SK-N-SH treated with all-trans-retinoic acid at 6 μM for 48 hours (cell line): ENCODE measurements around the gene STK38L.

Source experiments
- ATAC-seq: fragments of 200-7000 bp; cut with Tn5 transposase; 3 replicates; pipeline ENCODE4 v1.9.1; 2020; ENCODE audit warnings: mild to moderate bottlenecking, moderate library complexity
- BACH2 ChIP-seq: fragments of 250-450 bp; sonication (Bioruptor Pico); IDR thresholded peaks from 2 replicates; pipeline ENCODE4 v1.9.0; 2021; ENCODE audit warnings: mild to moderate bottlenecking, borderline replicate concordance
- CSDC2 ChIP-seq: fragments of 250-450 bp; sonication (Bioruptor Pico); IDR thresholded peaks from 2 replicates; pipeline ENCODE4 v1.5.0; 2020; ENCODE audit warnings: mild to moderate bottlenecking, moderate library complexity
- ESRRG ChIP-seq: fragments of 250-450 bp; sonication (Bioruptor Pico); IDR thresholded peaks from 2 replicates; pipeline ENCODE4 v1.6.1; 2021; ENCODE audit warnings: mild to moderate bottlenecking
- ISL1 ChIP-seq: fragments of 250-450 bp; sonication (Bioruptor Pico); IDR thresholded peaks from 2 replicates; pipeline ENCODE4 v2.1.2; 2022; ENCODE audit warnings: mild to moderate bottlenecking, moderate library complexity
- OSR1 ChIP-seq: fragments of 250-450 bp; sonication (Bioruptor Pico); IDR thresholded peaks from 2 replicates; pipeline ENCODE4 v1.8.0; 2022; ENCODE audit warnings: moderate library complexity, mild to moderate bottlenecking, inconsistent platforms
- PPARA ChIP-seq: fragments of 250-450 bp; sonication (Bioruptor Pico); IDR thresholded peaks from 2 replicates; pipeline ENCODE4 v1.5.0; 2020; ENCODE audit warnings: mild to moderate bottlenecking, borderline replicate concordance
- SNAI2 ChIP-seq: fragments of 250-450 bp; sonication (Bioruptor Pico); IDR thresholded peaks from 2 replicates; pipeline ENCODE4 v1.5.0; 2020; ENCODE audit warnings: mild to moderate bottlenecking, moderate library complexity
- TCF4 ChIP-seq: fragments of 250-450 bp; sonication (Bioruptor Pico); IDR thresholded peaks from 2 replicates; pipeline ENCODE4 v1.8.0; 2021; ENCODE audit warnings: mild to moderate bottlenecking, moderate library complexity, borderline replicate concordance
- TOX ChIP-seq: fragments of 250-450 bp; sonication (Bioruptor Pico); IDR thresholded peaks from 2 replicates; pipeline ENCODE4 v1.8.0; 2021; ENCODE audit warnings: mild to moderate bottlenecking, moderate library complexity, borderline replicate concordance
- ZC3H10 ChIP-seq: fragments of 250-450 bp; sonication (Bioruptor Pico); IDR thresholded peaks from 2 replicates; pipeline ENCODE4 v1.5.1; 2021; ENCODE audit warnings: mild to moderate bottlenecking, moderate library complexity
- ZFP3 ChIP-seq: fragments of 250-450 bp; sonication (Bioruptor Pico); IDR thresholded peaks from 2 replicates; pipeline ENCODE4 v1.5.0; 2020; ENCODE audit warnings: mild to moderate bottlenecking, moderate library complexity
- ZFP30 ChIP-seq: fragments of 450-650 bp; formaldehyde crosslinking; IDR thresholded peaks from 2 replicates; pipeline ENCODE4 v1.5.0; 2022; ENCODE audit warnings: mild to moderate bottlenecking, moderate library complexity
- ZNF70 ChIP-seq: fragments of 450-650 bp; formaldehyde crosslinking; IDR thresholded peaks from 2 replicates; pipeline ENCODE4 v1.5.0; 2020; ENCODE audit warnings: mild to moderate bottlenecking, moderate library complexity
- ZNF8 ChIP-seq: fragments of 450-650 bp; formaldehyde crosslinking; IDR thresholded peaks from 2 replicates; pipeline ENCODE4 v1.5.0; 2020; ENCODE audit warnings: mild to moderate bottlenecking, moderate library complexity
- TF ChIP-seq, protein P1 (sequence below): fragments of 250-450 bp; sonication (Bioruptor Pico); IDR thresholded peaks from 2 replicates; pipeline ENCODE4 v1.5.0; 2020; ENCODE audit warnings: mild to moderate bottlenecking, moderate library complexity
- TF ChIP-seq, protein P2 (sequence below): fragments of 250-450 bp; sonication (Bioruptor Pico); IDR thresholded peaks from 2 replicates; pipeline ENCODE4 v1.8.0; 2021; ENCODE audit warnings: low read depth, mild to moderate bottlenecking, moderate library complexity, borderline replicate concordance
- TF ChIP-seq, protein P3 (sequence below): fragments of 250-450 bp; sonication (Bioruptor Pico); IDR thresholded peaks from 2 replicates; pipeline ENCODE4 v1.5.1; 2020; ENCODE audit warnings: low read depth, mild to moderate bottlenecking, moderate library complexity

STK38L gene

DNA sequence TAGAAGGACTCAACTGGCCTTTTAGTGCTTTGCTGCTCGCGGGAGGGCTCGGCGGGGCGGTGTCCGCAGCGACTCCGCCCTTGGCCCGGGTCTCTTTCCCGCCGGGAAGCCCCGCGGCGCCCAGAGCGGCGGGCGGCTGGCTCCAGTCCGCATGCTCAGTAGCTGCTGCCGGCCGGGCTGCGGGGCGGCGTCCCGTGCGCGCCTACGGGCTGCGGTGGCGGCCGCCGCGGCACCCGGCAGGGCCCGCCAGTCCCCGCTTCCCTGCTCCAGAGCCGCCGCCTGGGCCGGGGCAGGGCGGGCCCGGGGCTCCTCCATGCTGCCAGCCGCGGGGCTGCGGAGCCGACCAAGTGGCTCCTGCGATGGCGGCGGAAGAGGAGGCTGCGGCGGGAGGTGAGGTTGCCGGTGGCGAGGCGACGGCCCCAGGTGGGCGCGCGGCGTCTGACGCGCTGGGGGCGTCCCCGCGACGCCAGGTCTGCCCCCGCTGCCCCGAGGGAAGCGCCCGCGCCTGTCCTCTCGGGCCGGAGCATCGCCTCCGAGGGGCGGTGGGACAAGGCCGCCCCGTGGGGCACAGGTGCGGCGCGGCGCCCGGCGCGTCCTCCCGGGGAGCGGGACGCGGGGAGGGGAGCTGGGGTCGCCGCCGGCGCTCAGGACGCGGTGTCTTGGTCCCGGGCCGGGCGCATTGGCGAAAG lies 88.8 kb downstream of the STK38L start, which contains the start of gene BMAL2:
Gene BMAL2, plus strand, starts transcription at position 123 of the 689 bp plus-strand sequence. Its CDS starts 237 bp downstream, at position 360.
- no peak for TF ChIP-seq PPARA
- TF ChIP-seq ZNF8 (CRISPR knock-in tag): no peak
- TF ChIP-seq, protein P1, sequence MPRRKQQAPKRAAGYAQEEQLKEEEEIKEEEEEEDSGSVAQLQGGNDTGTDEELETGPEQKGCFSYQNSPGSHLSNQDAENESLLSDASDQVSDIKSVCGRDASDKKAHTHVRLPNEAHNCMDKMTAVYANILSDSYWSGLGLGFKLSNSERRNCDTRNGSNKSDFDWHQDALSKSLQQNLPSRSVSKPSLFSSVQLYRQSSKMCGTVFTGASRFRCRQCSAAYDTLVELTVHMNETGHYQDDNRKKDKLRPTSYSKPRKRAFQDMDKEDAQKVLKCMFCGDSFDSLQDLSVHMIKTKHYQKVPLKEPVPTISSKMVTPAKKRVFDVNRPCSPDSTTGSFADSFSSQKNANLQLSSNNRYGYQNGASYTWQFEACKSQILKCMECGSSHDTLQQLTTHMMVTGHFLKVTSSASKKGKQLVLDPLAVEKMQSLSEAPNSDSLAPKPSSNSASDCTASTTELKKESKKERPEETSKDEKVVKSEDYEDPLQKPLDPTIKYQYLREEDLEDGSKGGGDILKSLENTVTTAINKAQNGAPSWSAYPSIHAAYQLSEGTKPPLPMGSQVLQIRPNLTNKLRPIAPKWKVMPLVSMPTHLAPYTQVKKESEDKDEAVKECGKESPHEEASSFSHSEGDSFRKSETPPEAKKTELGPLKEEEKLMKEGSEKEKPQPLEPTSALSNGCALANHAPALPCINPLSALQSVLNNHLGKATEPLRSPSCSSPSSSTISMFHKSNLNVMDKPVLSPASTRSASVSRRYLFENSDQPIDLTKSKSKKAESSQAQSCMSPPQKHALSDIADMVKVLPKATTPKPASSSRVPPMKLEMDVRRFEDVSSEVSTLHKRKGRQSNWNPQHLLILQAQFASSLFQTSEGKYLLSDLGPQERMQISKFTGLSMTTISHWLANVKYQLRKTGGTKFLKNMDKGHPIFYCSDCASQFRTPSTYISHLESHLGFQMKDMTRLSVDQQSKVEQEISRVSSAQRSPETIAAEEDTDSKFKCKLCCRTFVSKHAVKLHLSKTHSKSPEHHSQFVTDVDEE (CRISPR knock-in tag): no peak
- TF ChIP-seq, protein P2, sequence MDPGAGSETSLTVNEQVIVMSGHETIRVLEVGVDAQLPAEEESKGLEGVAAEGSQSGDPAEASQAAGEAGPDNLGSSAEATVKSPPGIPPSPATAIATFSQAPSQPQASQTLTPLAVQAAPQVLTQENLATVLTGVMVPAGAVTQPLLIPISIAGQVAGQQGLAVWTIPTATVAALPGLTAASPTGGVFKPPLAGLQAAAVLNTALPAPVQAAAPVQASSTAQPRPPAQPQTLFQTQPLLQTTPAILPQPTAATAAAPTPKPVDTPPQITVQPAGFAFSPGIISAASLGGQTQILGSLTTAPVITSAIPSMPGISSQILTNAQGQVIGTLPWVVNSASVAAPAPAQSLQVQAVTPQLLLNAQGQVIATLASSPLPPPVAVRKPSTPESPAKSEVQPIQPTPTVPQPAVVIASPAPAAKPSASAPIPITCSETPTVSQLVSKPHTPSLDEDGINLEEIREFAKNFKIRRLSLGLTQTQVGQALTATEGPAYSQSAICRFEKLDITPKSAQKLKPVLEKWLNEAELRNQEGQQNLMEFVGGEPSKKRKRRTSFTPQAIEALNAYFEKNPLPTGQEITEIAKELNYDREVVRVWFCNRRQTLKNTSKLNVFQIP (CRISPR knock-in tag): no peak
- no peak for TF ChIP-seq ZNF70 (CRISPR knock-in tag)
- TF ChIP-seq ZFP30 (CRISPR knock-in tag): no peak
- no peak for TF ChIP-seq TOX (CRISPR knock-in tag)
- TF ChIP-seq, protein P3, sequence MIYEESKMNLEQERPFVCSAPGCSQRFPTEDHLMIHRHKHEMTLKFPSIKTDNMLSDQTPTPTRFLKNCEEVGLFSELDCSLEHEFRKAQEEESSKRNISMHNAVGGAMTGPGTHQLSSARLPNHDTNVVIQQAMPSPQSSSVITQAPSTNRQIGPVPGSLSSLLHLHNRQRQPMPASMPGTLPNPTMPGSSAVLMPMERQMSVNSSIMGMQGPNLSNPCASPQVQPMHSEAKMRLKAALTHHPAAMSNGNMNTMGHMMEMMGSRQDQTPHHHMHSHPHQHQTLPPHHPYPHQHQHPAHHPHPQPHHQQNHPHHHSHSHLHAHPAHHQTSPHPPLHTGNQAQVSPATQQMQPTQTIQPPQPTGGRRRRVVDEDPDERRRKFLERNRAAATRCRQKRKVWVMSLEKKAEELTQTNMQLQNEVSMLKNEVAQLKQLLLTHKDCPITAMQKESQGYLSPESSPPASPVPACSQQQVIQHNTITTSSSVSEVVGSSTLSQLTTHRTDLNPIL (CRISPR knock-in tag): no peak
- no peak for TF ChIP-seq ZFP3 (CRISPR knock-in tag)
- ATAC-seq: peak; percentile 64

DNA sequence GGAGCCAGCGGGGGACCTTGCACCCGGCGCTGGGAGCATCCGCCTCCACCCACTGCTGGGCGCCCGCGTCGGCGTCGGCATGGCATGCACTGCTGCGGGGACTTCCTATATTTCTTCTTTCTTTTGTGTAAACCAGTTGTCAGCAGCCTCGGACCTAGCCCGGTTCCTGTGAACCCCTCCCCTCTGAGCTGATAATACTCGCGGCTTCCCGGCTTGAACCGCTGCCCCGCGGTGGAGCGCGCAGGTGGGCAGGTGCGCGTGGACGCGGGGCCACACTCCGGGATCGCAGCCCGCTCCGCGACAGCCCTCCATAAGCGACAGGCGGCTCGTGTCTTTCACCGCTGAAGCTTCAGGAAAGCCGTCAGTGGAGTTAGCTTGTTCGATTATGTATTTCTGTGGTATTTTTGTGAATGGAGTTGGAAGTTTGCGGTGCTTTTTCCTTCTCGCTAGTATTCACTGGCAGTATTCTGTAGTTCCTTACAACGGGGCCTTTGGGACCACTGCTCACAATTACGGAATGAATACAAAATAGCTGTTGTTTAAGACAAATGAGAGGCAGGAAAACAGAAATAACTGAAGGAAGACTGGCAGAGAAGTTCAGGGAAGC lies 89.4 kb downstream of the STK38L start:
- TF ChIP-seq, protein P1 (CRISPR knock-in tag): no peak
- TF ChIP-seq BACH2 (CRISPR knock-in tag) (no peak), OSR1 (CRISPR knock-in tag) (no peak), TOX (CRISPR knock-in tag) (no peak), ZNF8 (CRISPR knock-in tag) (no peak), ZFP30 (CRISPR knock-in tag) (no peak)
- ATAC-seq: peak; percentile 6

DNA sequence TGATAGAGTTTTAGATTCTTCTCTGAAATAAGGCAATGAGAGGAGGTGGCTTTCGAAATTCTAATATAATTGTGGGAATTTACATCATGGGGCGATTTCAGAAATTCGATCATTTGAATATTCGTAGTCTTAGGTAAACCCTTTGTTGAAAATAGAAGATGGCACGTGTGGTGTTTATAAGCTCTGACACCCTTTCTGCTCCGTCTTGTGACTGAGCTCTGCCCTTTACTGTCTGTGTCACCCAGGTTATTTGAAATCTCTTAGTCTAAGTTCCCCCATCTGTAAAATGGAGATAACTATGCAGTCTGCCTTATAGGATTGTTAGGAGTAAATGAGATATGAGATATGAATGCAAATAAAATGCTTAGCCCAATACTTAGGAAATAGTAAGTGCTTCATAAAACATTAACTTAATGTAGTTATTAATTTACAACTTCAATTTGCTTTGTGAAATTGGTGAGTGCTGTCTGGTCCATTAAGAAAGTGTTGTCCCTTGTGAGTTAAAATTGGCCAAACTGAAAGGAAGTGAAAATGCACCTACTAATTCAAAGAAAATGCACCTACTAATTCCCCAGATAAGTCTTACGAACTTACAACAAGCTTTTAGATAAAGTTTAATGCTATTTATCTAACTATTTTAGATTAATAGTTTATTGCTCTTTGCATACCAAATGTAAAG lies 90.1 kb downstream of the STK38L start:
- ATAC-seq: no peak
- no peak for TF ChIP-seq ESRRG (CRISPR knock-in tag)
- TF ChIP-seq, protein P3 (CRISPR knock-in tag): no peak
- no peak for TF ChIP-seq SNAI2
- TF ChIP-seq TOX (CRISPR knock-in tag): no peak
- no peak for TF ChIP-seq OSR1 (CRISPR knock-in tag)
- TF ChIP-seq TCF4: no peak
- TF ChIP-seq ZC3H10 (CRISPR knock-in tag): no peak
- no peak for TF ChIP-seq ISL1
- TF ChIP-seq CSDC2: no peak
- no peak for TF ChIP-seq ZNF8 (CRISPR knock-in tag)
